GM18951 (cell line): ENCODE results near the gene ELL.

ENCODE experiments used
- POLR2A ChIP-seq: IDR thresholded peaks from 4 replicates; pipeline ENCODE4 v1.6.1; 2011; ENCODE audit warnings: mild to moderate bottlenecking; ENCODE audit not compliant: insufficient read length, insufficient read depth; ENCODE audit errors: extremely low read depth
- in situ Hi-C: fragments of 300-500 bp; cut with MboI; formaldehyde crosslinking; loops from one replicate; pipeline ENCODE4 v1.12.0; 2022; ENCODE audit warnings: low sequenced_read_pairs, mixed read lengths, inconsistent platforms; ENCODE audit not compliant: unreplicated experiment

ELL gene

DNA sequence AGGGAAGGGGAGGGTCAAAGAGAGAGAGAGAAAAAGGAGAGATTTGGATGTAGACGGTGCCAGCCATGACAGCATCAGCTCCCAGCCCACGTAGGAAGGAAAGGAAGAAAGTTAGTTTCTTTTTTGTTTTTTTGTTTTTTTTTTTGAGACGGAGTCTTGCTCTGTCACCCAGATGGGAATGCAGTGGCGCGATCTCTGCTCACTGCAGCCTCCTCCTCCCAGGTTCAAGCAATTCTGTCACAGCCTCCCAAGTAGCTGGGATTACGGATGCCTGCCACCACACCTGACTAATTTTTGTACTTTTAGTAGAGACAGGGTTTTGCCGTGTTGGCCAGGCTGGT lies 27.6 kb downstream of the ELL start:
- TF ChIP-seq POLR2A = no peak
- in situ Hi-C loops = no loop called here

DNA sequence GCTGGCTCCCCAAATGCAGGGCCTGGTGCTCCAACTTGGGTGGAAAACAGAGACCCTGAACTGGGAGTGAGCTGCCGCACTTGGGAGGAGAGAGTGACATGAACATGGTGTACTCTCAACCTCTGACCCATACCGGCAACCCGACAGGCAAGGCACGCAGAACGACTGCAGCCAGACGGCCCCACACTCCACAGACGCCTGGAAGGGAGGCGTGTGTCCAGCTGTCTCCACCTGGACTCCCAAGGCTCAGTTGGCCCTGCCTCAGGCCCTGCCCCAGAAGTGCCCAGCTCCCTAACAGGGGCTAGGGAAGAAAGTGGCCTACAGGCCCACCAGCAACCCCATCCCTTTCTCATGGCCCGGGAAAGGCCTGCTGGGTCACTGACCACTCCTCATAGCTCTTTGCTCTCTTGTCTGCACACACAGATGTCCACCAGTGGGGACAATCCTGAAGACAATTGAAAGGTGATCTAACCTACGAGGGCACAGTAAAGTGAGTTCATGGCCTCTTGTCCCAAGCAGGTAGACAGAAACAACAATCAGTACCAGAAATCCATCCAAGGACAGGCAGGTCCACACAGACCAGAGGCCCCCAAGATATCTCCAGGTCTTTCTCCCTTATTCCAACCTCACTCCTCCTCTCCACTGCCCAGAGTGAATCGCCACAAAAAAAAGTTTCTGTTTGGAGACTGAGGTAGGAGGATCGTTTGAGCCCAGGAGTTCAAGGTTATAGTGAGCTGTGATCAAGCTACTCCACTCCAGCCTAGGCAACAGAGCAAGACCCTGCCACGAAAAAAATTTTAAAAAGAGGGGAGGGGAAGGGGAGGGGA lies 28.2 kb downstream of the ELL start:
- in situ Hi-C loops = no loop called here
- no peak for TF ChIP-seq POLR2A

- in situ Hi-C loops = no loop called here
- no peak for TF ChIP-seq POLR2A
Measured at GRCh38 chr19:18491995-18492953, 29.6 kb downstream of the ELL start.

- TF ChIP-seq POLR2A = no peak
- in situ Hi-C loops = no loop called here
Measured at GRCh38 chr19:18490728-18491127, 31.1 kb downstream of the ELL start.

GRCh38 chr19:18489627-18490184 lies 32.2 kb downstream of the ELL start:
- no peak for TF ChIP-seq POLR2A
- in situ Hi-C loops = no loop called here

DNA sequence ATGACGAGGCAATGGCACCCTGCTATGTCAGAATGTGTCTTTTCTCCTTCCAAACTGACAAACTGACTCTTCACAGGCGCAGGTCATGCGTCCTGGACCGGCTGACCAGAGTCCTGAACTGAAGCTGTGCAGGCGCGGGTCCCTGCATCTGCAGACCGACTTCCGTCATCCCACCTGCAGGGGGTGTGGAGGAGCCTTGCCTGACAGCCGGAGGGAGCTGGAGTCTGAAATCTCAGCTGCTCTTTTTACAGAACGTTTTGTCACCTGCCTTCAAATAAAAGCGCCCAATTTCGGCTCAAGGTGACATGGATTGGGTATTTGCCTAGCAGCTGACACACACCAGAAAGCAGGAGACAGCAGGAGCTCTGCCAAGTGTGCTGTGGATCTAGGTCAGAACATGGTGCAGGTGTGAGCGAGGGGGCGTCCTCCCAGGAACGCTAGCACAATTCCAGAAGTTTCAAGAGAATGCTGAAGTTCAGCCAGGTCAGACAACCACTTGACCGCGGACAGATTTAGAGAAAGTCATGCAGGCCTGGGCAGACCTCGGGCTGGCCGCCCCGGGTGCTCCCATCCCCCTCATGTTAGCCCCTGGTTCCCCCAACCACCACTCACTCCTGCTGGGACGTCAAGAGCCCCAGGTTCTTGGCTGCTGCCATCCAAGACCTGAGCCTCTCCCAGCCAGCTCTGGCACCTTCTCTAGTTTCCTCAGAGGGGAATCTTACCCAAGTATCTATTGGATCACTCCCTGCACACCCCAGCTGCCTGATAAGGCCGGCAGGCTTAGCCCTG lies 32.8 kb downstream of the ELL start:
- in situ Hi-C loops = no loop called here
- TF ChIP-seq POLR2A = no peak

GRCh38 chr19:18488403-18488723 lies 33.5 kb downstream of the ELL start:
- in situ Hi-C loops = no loop called here
- no peak for TF ChIP-seq POLR2A

- TF ChIP-seq POLR2A = no peak
- in situ Hi-C loops = no loop called here
Measured at GRCh38 chr19:18487576-18488402, 34.1 kb downstream of the ELL start.

- TF ChIP-seq POLR2A = no peak
- in situ Hi-C loops = no loop called here
Measured at GRCh38 chr19:18486746-18487145, 35.1 kb downstream of the ELL start.

- in situ Hi-C loops = no loop called here
- no peak for TF ChIP-seq POLR2A
Measured at GRCh38 chr19:18484992-18485391, 36.9 kb downstream of the ELL start.

- TF ChIP-seq POLR2A = no peak
- in situ Hi-C loops = no loop called here
Measured at GRCh38 chr19:18483119-18483890, 38.6 kb downstream of the ELL start.
